ENCODE results near the gene GNB2.
"Not testable (repeated sequence)": the region's sequence is repeated elsewhere in the genome, so short reads cannot be mapped to it uniquely, and the experiment has no call there.

GNB2 gene

DNA sequence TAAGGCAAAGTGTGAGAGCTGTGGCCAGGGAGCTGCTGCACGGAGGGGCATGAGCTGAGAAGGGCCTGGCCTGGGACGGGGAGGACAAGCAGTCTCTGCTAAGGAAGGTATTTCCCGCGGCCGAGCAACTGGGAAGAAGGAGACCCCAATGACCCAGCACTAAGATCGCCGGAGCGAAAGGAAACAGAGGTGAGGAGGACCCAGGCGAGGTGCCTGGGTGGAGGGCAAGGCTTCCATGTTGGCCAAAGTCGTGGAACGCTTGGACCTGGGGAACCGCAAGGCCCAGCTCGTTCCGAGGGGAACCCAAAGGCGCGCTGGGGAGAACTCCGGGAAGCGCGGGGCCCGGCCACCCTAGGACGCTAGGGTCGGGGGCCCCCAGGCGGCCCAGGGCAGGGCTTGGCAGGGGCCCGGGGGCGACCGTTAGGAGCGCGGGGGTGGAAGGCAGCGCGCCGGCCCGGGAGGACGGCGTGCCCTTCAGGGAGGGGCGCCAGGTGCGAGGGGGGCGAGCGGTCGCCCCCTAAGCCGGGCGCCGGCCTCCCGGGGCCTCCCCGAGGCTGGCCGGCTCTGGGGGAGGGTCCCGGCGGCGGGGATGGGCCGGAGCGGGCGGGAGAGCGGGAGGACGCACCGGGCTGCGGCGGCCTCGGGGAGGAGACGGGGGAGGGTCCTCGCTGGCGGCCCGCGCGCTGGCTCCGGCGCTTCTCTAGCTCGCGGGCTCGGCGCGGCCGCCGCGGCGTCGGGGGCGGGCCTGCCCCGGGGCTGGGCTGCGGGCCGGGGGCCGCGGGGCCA is 20.0 kb downstream of the GNB2 start:
- DNase-seq: peak in 2 of 56 donors; percentile 9 to 31

DNA sequence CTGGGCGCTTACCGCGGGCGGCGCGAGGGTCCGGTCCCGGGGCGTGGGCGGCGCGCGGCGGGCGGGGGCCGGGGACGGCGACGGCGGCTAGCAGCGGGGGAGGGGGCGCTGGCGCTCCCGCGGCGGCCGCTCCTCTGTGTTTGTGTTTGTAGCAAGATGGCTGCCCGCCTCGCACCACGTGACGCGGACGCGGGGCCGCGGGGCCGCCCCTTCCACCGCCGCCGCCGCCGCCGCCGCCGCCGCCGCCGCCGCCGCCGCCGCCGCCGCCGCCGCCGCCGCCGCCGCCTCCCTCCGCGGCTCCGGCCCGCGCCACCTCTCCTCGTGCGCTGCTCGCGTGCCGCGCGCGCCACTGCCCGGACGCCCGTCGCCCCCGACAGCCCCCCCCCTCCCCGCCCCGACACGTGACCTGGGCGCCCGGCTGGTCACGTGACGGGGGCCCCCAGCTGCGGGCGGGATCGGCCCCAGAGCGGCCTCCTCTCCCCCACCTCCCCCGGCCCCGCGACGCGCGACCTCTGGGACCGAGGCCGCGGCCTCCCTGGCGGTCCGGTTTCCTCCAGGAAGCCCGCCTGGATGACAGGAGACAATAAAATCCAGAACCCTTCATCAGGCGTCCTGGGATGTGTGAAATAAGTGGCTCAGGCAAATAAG is 20.7 kb downstream of the GNB2 start, which contains the start of gene GIGYF1:
TSS of gene GIGYF1 (minus strand) at position 153 of the 648 bp plus-strand sequence. CDS start 6,012 bp downstream, outside the sequence.
- peak in 50 of 56 donors; percentile 19 to 81 (median 68) for DNase-seq

DNA sequence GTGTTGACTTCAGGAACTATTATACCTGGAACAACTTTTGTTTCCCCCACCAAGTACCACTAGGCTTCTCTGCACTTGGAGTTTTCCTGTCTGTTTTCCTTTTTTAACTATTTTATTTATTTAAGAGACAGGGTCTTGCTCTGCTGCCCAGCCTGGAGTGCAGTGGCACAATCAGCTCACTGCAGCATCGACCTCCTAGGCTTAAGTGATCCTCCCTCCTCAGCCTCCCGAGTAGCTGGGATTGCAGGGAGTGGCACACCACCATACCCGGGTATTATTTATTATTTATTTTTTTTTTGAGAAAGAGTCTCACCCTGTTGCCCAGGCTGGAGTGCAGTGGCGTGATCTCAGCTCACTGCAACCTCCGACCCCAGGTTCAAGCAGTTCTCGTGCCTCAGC is 22.6 kb downstream of the GNB2 start:
- DNase-seq: no peak

DNA sequence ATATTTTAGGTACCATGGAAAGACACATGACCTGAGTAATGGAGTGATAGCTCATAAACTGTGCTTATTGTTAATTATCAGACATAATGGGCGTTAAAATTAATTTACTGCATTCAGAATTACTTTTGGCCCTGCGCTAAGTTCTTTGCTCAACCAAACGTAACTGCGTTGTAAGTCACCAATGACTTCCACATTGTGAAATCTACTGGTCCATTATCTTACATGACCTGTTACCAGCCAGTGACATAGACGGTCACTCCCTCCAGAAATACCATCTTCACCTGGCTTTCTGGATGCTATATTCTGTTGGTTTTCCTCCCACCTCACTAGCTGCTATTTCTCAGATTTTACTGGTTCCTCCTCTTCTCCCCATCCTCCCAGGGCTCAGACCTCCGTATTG is 25.5 kb downstream of the GNB2 start:
- DNase-seq: no peak

DNA sequence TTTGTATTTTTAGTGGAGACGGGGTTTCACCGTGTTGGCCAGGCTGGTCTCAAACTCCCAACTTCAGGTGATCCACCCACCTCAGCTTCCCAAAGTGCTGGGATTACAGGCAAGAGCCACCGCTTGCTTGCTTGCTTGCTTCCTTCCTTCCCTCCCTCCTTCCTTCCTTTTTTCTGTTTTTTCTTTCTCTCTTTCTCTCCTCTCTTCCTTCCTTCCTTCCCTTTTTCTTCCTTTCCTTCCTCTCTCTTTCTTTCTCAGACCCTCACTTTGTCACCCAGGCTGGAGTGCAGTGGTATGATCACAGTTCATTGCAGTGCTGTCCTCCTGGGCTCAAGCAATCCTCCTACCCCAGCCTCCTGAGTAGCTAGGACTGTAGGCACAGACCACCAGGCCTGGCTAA is 27.5 kb downstream of the GNB2 start:
- DNase-seq: not testable (repeated sequence)

DNA sequence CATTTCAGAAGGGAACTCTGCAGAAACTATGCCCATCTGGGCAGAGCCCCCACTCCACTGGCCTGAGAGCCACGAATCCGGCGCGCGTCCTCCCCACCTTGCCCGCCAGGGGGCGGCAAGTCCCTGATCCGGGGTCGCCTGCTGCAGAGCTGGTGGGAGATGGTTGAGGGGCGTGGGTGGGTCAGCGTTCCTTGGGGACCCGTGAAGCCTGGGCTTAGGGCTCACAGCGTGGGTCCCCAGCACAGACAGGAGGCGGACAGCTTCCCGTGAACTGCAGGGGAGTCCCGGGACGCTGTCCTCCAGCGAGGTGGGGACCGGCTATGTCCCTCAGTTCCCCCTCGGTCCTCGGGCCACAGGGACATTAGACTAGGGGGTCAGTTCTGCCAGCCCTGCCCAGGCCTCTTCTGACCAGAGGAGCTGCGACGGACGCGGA is 31.8 kb downstream of the GNB2 start:
- DNase-seq: peak in 51 of 56 donors; percentile 28 to 85 (median 62)

DNA sequence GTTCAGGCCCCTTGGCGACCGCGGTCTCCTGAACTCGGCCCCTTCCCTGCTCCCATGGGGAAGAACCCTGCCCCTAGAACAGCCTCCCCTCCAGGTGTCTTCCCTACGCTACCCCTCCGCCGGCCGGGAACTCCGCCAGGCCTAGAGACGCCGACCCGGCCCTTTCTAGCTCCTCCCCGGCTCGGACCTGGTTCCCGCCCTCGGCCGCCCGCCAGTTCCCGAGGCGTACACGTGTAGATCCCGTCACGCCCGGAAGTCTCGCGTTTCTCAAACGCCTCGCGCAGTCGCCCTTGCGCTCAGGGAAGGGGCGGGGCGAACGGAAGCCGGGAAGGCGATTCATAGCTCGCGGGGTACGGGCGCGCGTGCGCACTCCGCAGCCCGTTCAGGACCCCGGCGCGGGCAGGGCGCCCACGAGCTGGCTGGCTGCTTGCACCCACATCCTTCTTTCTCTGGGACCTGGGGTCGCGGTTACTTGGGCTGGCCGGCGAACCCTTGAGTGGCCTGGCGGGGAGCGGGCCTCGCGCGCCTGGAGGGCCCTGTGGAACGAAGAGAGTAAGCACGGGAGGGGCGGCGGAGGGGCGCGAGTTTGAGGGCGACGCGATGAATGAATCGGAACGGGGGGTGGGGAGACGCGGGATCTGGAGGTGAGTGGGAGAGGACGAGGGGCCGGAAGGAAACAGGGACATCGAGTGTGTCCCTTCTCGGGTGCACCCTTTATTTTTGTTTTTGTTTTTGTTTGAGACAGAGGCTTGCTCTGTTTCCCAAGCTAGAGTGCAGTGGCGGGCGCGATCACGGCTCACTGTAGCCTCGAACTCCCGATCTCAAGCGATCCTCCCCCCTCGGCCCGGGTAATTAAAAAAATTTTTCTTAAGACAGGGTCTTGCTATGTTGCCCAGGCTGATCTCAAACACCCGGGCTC is 32.5 kb downstream of the GNB2 start, which contains the start of gene POP7:
TSS of gene POP7 (plus strand) at position 369 of the 919 bp plus-strand sequence. CDS start 710 bp downstream, outside the sequence.
- DNase-seq: peak; percentile 36 to 99 (median 92)

DNA sequence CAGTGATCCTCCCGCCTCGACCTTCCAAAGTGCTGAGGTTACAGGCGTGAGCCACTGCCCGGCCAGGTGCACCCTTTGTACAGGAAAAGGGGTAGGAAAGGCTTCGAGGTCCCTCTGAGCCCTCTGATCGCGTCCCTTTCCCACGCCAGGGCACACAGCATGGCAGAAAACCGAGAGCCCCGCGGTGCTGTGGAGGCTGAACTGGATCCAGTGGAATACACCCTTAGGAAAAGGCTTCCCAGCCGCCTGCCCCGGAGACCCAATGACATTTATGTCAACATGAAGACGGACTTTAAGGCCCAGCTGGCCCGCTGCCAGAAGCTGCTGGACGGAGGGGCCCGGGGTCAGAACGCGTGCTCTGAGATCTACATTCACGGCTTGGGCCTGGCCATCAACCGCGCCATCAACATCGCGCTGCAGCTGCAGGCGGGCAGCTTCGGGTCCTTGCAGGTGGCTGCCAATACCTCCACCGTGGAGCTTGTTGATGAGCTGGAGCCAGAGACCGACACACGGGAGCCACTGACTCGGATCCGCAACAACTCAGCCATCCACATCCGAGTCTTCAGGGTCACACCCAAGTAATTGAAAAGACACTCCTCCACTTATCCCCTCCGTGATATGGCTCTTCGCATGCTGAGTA is 33.3 kb downstream of the GNB2 start:
- peak in 3 of 56 donors; percentile 31 to 37 (median 32) for DNase-seq

DNA sequence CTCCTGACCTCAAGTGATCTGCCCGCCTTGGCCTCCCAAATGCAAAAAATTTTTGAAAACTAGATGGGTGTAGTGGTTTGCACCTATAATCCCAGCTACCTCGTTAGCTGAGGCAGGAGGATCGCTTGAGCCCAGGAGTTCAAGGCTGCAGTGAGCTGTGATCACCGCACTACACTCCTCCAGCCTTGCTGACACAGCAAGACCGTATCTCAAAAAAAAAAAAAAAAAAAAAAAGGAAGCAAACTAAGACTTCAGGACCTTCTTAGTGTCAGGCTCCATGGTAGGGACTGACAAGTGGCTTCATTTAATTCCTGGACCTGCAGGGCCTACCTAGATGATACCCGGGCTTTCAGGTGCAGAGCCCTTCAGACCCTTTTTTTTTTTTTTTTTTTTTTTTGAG is 34.9 kb downstream of the GNB2 start:
- no peak for DNase-seq

DNA sequence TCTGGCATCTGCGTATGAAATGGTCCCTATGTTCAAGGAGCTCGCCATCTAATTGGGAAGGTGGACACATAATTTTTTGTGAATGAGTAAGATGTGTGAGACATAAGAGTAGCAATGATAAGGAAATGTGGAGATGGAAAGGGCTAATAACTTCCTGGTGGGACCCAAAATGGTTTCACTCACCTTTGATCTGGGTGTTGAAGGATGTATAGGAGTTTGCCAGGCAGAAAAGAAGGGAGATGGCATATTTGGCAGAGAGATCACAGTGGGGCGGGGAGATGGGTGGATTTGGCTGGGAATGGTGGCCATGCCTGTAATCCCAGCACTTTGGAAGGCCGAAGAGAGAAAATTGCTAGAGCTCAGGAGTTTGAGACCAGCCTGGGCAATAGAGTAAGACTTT is 36.9 kb downstream of the GNB2 start:
- DNase-seq: no peak

DNA sequence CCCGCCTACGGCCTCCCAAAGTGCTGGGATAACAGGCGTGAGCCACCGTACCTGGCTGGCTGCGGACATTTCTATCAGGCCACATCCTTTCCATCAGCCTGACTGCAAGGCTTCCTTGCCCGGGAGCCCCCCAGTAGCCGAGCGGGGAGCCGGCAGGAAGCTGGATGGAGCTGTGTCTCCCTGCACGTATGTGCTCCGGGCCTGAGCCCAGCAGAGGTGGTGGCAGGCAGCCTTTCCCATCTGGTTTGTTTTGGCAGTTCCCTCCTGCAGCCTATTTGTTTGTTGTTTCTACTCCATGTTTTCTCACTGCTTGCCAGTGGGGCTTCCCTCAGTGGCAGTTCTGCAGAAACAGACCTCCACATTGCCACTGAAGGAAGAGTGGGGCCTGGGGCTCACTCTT is 37.8 kb downstream of the GNB2 start:
- no peak for DNase-seq

DNA sequence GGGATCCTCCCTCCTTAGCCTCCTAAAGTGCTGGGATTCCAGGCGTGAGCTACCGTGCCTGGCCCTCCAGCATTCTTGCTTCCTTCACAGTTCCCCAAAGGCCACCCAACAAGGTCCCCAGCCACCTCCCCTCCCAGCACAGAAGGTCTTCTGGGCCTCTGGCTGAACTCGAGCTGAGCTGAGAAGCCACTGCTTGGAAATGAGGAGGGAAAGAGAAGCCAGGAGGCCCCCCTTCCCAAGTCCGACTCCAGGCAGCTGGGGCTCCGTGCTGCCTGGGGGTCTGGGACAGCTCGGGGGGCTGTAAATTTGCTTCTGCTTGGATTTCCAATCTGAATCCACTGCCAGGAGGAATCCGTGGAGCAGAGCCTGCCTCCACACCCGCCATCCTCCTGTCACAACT is 41.2 kb downstream of the GNB2 start:
- no peak for DNase-seq

DNA sequence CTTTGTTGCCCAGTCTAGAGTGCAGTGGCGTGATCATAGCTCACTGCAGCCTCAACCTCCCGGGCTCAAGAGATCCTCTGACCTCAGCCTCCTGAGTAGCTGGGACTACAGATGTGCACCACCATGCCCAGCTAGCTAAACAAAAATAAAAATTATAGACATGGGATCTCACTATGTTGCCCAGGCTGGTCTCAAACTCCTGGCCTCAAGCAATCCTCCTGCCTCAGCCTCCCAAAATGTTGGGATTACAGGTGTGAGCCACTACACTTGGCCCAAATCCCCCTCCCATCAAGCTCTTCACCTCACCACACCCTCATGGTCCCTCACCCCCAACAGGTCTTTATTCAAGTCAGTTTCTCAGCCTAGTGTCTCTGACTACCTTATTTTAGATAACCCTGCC is 43.5 kb downstream of the GNB2 start:
- not testable (repeated sequence) for DNase-seq

DNA sequence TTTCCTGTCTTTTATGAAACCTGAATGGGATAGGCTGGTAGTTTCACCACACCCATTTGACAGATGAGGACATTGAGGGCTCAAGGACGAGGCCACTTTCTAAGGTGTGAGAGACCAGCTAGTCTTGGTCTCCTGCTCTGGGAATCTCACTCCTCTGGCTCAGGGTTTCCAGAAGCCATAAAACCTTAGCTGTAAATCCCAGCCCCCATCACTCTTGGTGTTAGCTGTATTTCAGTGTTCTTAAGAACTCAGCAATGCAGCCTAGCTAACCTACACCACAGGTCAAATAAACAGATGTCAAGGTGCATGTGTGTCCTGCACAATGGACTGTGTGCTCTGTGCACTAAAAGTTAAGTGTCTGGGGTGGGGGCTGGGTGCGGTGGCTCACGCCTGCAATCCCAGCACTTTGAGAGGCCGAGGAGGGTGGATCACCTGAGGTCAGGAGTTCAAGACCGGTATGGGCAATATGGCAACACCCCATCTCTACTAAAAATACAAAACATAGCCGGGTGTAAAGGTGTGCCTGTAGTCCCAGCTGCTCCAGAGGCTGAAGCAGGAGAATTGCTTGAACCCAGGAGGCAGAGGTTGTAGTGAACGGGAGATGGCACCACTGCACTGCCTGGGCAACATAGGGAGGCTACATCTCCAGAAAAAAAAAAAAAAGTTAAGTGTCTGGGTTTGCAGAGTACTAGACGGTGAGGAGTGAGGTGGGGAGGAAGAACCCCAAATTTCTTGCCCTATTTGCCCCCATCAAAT is 46.2 kb downstream of the GNB2 start:
- DNase-seq: no peak

DNA sequence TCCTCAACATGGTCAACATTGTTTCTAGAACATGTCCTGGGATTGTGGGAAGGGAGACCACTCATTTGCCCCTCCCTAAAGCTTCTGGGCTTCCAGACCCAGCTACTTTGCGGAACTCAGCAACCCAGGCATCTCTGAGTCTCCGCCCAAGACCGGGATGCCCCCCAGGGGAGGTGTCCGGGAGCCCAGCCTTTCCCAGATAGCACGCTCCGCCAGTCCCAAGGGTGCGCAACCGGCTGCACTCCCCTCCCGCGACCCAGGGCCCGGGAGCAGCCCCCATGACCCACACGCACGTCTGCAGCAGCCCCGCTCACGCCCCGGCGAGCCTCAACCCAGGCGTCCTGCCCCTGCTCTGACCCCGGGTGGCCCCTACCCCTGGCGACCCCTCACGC is 46.7 kb downstream of the GNB2 start, which contains the start of gene EPO:
TSS of gene EPO (plus strand) at position 190 of the 392 bp plus-strand sequence. CDS start 513 bp downstream, outside the sequence.
- no peak for DNase-seq

DNA sequence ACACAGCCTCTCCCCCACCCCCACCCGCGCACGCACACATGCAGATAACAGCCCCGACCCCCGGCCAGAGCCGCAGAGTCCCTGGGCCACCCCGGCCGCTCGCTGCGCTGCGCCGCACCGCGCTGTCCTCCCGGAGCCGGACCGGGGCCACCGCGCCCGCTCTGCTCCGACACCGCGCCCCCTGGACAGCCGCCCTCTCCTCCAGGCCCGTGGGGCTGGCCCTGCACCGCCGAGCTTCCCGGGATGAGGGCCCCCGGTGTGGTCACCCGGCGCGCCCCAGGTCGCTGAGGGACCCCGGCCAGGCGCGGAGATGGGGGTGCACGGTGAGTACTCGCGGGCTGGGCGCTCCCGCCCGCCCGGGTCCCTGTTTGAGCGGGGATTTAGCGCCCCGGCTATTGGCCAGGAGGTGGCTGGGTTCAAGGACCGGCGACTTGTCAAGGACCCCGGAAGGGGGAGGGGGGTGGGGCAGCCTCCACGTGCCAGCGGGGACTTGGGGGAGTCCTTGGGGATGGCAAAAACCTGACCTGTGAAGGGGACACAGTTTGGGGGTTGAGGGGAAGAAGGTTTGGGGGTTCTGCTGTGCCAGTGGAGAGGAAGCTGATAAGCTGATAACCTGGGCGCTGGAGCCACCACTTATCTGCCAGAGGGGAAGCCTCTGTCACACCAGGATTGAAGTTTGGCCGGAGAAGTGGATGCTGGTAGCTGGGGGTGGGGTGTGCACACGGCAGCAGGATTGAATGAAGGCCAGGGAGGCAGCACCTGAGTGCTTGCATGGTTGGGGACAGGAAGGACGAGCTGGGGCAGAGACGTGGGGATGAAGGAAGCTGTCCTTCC is 47.3 kb downstream of the GNB2 start:
- no peak for DNase-seq

DNA sequence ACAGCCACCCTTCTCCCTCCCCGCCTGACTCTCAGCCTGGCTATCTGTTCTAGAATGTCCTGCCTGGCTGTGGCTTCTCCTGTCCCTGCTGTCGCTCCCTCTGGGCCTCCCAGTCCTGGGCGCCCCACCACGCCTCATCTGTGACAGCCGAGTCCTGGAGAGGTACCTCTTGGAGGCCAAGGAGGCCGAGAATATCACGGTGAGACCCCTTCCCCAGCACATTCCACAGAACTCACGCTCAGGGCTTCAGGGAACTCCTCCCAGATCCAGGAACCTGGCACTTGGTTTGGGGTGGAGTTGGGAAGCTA is 47.9 kb downstream of the GNB2 start:
- no peak for DNase-seq

DNA sequence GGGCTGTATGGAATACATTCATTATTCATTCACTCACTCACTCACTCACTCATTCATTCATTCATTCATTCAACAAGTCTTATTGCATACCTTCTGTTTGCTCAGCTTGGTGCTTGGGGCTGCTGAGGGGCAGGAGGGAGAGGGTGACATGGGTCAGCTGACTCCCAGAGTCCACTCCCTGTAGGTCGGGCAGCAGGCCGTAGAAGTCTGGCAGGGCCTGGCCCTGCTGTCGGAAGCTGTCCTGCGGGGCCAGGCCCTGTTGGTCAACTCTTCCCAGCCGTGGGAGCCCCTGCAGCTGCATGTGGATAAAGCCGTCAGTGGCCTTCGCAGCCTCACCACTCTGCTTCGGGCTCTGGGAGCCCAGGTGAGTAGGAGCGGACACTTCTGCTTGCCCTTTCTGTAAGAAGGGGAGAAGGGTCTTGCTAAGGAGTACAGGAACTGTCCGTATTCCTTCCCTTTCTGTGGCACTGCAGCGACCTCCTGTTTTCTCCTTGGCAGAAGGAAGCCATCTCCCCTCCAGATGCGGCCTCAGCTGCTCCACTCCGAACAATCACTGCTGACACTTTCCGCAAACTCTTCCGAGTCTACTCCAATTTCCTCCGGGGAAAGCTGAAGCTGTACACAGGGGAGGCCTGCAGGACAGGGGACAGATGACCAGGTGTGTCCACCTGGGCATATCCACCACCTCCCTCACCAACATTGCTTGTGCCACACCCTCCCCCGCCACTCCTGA is 49.1 kb downstream of the GNB2 start:
- no peak for DNase-seq

Data from nucleus accumbens (tissue), 56 donors.